Right cardiac atrium (tissue), 5 donors: ENCODE measurements around the gene SLC38A10. TPM values are rescaled to one million over a fixed set of nuclear protein-coding genes. Genes with fewer than 3 reads are reported as not detected.

Experiments used
- ATAC-seq, 2 donors: fragments of 200-7000 bp; cut with Tn5 transposase; one replicate each; pipeline versions ENCODE4 v1.8.0 to v1.9.1; 2020; ENCODE audit warnings: moderate library complexity in 2 of 2, mild to moderate bottlenecking in 1 of 2
- DNase-seq, 3 donors: peaks; one replicate each; pipeline ENCODE4 v3.0.0-alpha.2; 2020
- H3K27ac ChIP-seq: one replicate; pipeline ENCODE4 v1.5.1; 2013; ENCODE audit warnings: mild to moderate bottlenecking, low read length, control low read depth, moderate library complexity
- H3K27me3 ChIP-seq: one replicate; pipeline ENCODE4 v1.6.1; 2013; ENCODE audit not compliant: control insufficient read depth, insufficient read depth
- H3K4me1 ChIP-seq: one replicate; pipeline ENCODE4 v1.6.1; 2013; ENCODE audit warnings: low read length; ENCODE audit not compliant: control insufficient read depth, insufficient read depth
- H3K4me3 ChIP-seq: one replicate; pipeline ENCODE4 v1.5.1; 2013; ENCODE audit warnings: low read length, control low read depth
- H3K9me3 ChIP-seq: one replicate; pipeline ENCODE4 v1.6.1; 2013; ENCODE audit warnings: low read length; ENCODE audit not compliant: control insufficient read depth
- WGBS: extraction: QIAGEN DNeasy Blood & Tissue Kit; methylation state at CpG from one replicate; pipeline ENCODE4 v1.1.7; 2013; 5-methylcytosine and 5-hydroxymethylcytosine counted together
- intact Hi-C, 4 donors: fragments of 100-400 bp; cut with DNase I; formaldehyde crosslinking; loops; one replicate each; pipeline versions ENCODE4 v1.11.0 to v1.14.0; 2022 to 2023
- polyA plus RNA-seq: library from polyadenylated mRNA; stranded (reverse); fragments of 200-250 nt; gene quantifications from one replicate; pipeline ENCODE4 v1.2.3, GENCODE V29; 2013
- total RNA-seq, 4 donors: library from RNA; stranded (reverse); fragmentation: NEBNext Ultra II Directional; extraction: Animal tissue kit (Norgen Biotek cat#: 25700); gene quantifications; one replicate each; pipeline ENCODE4 v1.2.1, GENCODE V29; 2021
- donor health status: healthy with polysubstance abuse.
- donor health status: DM: no; HTN: yes; CAD: no.
- donor health status: DM: no; HTN: no; CAD: no.
- donor health status: DM: no; HTN: yes; CAD: no; lungs with severe emphysema.
- donor health status: DM: yes; HTN: yes; CAD: no.

The SLC38A10 gene
- total and polyA plus RNA-seq, 5 donors = 50.8 to 63.9 (median 55.2) TPM

- no peaks in the 10 kb centered on the region for H3K9me3 ChIP-seq
- H3K4me1 ChIP-seq = peaks cover 4% of the 10 kb centered on the region
- intact Hi-C loops = no loop called here
- WGBS = 82% methylated on average over 12 of the region's 12 CpGs
- ATAC-seq (no peak), DNase-seq (peak in 2 of 3 donors; percentile 21 to 44)
- no peak overlapping the region for H3K27ac ChIP-seq
- no peak overlapping the region for H3K4me3 ChIP-seq
- H3K27me3 ChIP-seq = no peaks in the 10 kb centered on the region
Observed at GRCh38 chr17:81272616-81273015, 22.5 kb downstream of the SLC38A10 start.

- H3K4me1 ChIP-seq = no peaks in the 10 kb centered on the region
- DNase-seq (peak in 1 of 3 donors; percentile 22), ATAC-seq (peak in 1 of 2 donors; percentile 22)
- H3K4me3 ChIP-seq = no peak overlapping the region
- 87% methylated on average over 12 of the region's 12 CpGs for whole genome bisulfite sequencing
- intact Hi-C loops = no loop called here
- no peak overlapping the region for H3K27ac ChIP-seq
- H3K9me3 ChIP-seq = no peaks in the 10 kb centered on the region
- no peaks in the 10 kb centered on the region for H3K27me3 ChIP-seq
Observed at GRCh38 chr17:81271226-81271625, 23.9 kb downstream of the SLC38A10 start.

- no peaks in the 10 kb centered on the region for H3K27me3 ChIP-seq
- no peaks in the 10 kb centered on the region for H3K4me1 ChIP-seq
- no peak for ATAC-seq
- peak in 2 of 3 donors; percentile 27 to 32 for DNase-seq
- H3K9me3 ChIP-seq = no peaks in the 10 kb centered on the region
- H3K27ac ChIP-seq = no peak overlapping the region
- WGBS = 86% methylated on average over 18 of the region's 18 CpGs
- intact Hi-C loops = no loop called here
- no peak overlapping the region for H3K4me3 ChIP-seq
Observed at GRCh38 chr17:81270279-81270678, 24.8 kb downstream of the SLC38A10 start.

GRCh38 chr17:81267390-81268067, 27.6 kb downstream of the SLC38A10 start:
- DNase-seq = peak in 2 of 3 donors; percentile 7
- Histone ChIP-seq H3K4me1 (no peaks in the 10 kb centered on the region), H3K27me3 (no peaks in the 10 kb centered on the region), H3K4me3 (no peak overlapping the region), H3K27ac (no peak overlapping the region), H3K9me3 (no peaks in the 10 kb centered on the region)
- ATAC-seq = no peak
- intact Hi-C loops = no loop called here
- WGBS = 88% methylated on average over 6 of the region's 6 CpGs

GRCh38 chr17:81265576-81265975, 29.5 kb downstream of the SLC38A10 start:
- intact Hi-C loops = no loop called here
- H3K4me3 ChIP-seq = no peak overlapping the region
- H3K27ac ChIP-seq = no peak overlapping the region
- 97% methylated on average over 22 of the region's 22 CpGs for WGBS
- ATAC-seq (no peak), DNase-seq (peak in 2 of 3 donors; percentile 23 to 33)
- no peaks in the 10 kb centered on the region for H3K27me3 ChIP-seq
- H3K9me3 ChIP-seq = no peaks in the 10 kb centered on the region
- no peaks in the 10 kb centered on the region for H3K4me1 ChIP-seq

- Histone ChIP-seq H3K27ac (no peak overlapping the region), H3K4me1 (no peaks in the 10 kb centered on the region), H3K9me3 (no peaks in the 10 kb centered on the region), H3K27me3 (no peaks in the 10 kb centered on the region), H3K4me3 (no peak overlapping the region)
- intact Hi-C loops = no loop called here
- ATAC-seq (no peak), DNase-seq (peak in 2 of 3 donors; percentile 7 to 34)
- WGBS = 95% methylated on average over 12 of the region's 12 CpGs
Observed at GRCh38 chr17:81264640-81265039, 30.5 kb downstream of the SLC38A10 start.

- intact Hi-C loops = no loop called here
- Histone ChIP-seq H3K4me3 (no peak overlapping the region), H3K9me3 (no peaks in the 10 kb centered on the region), H3K27me3 (no peaks in the 10 kb centered on the region), H3K27ac (no peak overlapping the region), H3K4me1 (no peaks in the 10 kb centered on the region)
- peak in 2 of 3 donors; percentile 35 to 40 for DNase-seq
- WGBS = 92% methylated on average over 40 of the region's 40 CpGs
- ATAC-seq = no peak
Observed at GRCh38 chr17:81263371-81264181, 31.5 kb downstream of the SLC38A10 start.

GRCh38 chr17:81261582-81262336, 33.3 kb downstream of the SLC38A10 start:
- DNase-seq = peak in 2 of 3 donors; percentile 39 to 40
- intact Hi-C loops = no loop called here
- no peak for ATAC-seq
- Histone ChIP-seq H3K4me1 (no peaks in the 10 kb centered on the region), H3K9me3 (no peaks in the 10 kb centered on the region), H3K4me3 (no peak overlapping the region), H3K27me3 (no peaks in the 10 kb centered on the region), H3K27ac (no peak overlapping the region)
- 90% methylated on average over 36 of the region's 36 CpGs for WGBS

GRCh38 chr17:81261096-81261495, 34.0 kb downstream of the SLC38A10 start:
- no peaks in the 10 kb centered on the region for H3K4me1 ChIP-seq
- ATAC-seq (no peak), DNase-seq (peak in 1 of 3 donors; percentile 42)
- H3K4me3 ChIP-seq = no peak overlapping the region
- no peaks in the 10 kb centered on the region for H3K9me3 ChIP-seq
- 95% methylated on average over 18 of the region's 18 CpGs for WGBS
- intact Hi-C loops = no loop called here
- H3K27me3 ChIP-seq = no peaks in the 10 kb centered on the region
- no peak overlapping the region for H3K27ac ChIP-seq

- DNase-seq (peak in 1 of 3 donors; percentile 51), ATAC-seq (no peak)
- Histone ChIP-seq H3K4me3 (no peak overlapping the region), H3K9me3 (no peaks in the 10 kb centered on the region), H3K4me1 (no peaks in the 10 kb centered on the region), H3K27me3 (no peaks in the 10 kb centered on the region), H3K27ac (no peak overlapping the region)
- intact Hi-C loops = no loop called here
- WGBS = 94% methylated on average over 19 of the region's 19 CpGs
Observed at GRCh38 chr17:81260641-81261040, 34.5 kb downstream of the SLC38A10 start.

GRCh38 chr17:81260171-81260570, 34.9 kb downstream of the SLC38A10 start:
- no peak overlapping the region for H3K4me3 ChIP-seq

More at GRCh38 chr17:81260171-81260570, 34.9 kb downstream of the SLC38A10 start:
- intact Hi-C loops = no loop called here
- WGBS = 95% methylated on average over 17 of the region's 17 CpGs
- no peak for ATAC-seq
- DNase-seq = no peak
- H3K27me3 ChIP-seq = no peaks in the 10 kb centered on the region
- no peaks in the 10 kb centered on the region for H3K9me3 ChIP-seq
- H3K27ac ChIP-seq = no peak overlapping the region
- H3K4me1 ChIP-seq = no peaks in the 10 kb centered on the region
